ENCODE measurements around the gene CXCL16. TPM values are rescaled to one million over a fixed set of nuclear protein-coding genes. Genes with fewer than 3 reads are reported as not detected.
"Not testable (repeated sequence)": the region's sequence is repeated elsewhere in the genome, so short reads cannot be mapped to it uniquely, and the experiment has no call there.

The CXCL16 gene
- total RNA-seq, 1 experiment from 2014 or later, result 16.2 TPM

- DNase-seq (ENCODE audit: extremely low read depth, low read depth), result no peak
Measured at GRCh38 chr17:4722678-4723240, 17.0 kb downstream of the CXCL16 start.

- DNase-seq (ENCODE audit: extremely low read depth, low read depth), result peak; percentile 55
Measured at GRCh38 chr17:4721203-4722135, 18.3 kb downstream of the CXCL16 start.

DNA sequence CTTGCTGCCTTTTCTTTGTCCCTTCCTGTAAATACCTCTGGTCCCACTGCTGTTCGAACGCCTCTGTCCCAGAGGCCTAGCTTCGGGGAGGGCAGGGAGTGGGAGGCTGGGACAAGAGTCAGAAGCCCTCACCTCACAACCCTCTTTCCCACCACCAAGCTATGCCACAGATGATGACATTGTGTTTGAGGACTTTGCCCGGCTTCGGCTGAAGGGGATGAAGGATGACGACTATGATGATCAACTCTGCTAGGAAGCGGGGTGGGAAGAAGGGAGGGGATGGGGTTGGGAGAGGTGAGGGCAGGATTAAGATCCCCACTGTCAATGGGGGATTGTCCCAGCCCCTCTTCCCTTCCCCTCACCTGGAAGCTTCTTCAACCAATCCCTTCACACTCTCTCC, 18.9 kb downstream of the CXCL16 start:
- DNase-seq (ENCODE audit: extremely low read depth, low read depth), result no peak

- DNase-seq (ENCODE audit: extremely low read depth, low read depth), result no peak
Measured at GRCh38 chr17:4719684-4720221, 20.0 kb downstream of the CXCL16 start.

GRCh38 chr17:4719146-4719545, 20.6 kb downstream of the CXCL16 start:
- DNase-seq (ENCODE audit: extremely low read depth, low read depth), result no peak

- no peak for DNase-seq (ENCODE audit: extremely low read depth, low read depth)
Measured at GRCh38 chr17:4718276-4718675, 21.5 kb downstream of the CXCL16 start.

- DNase-seq (ENCODE audit: extremely low read depth, low read depth), result no peak
Measured at GRCh38 chr17:4717791-4718190, 21.9 kb downstream of the CXCL16 start.

DNA sequence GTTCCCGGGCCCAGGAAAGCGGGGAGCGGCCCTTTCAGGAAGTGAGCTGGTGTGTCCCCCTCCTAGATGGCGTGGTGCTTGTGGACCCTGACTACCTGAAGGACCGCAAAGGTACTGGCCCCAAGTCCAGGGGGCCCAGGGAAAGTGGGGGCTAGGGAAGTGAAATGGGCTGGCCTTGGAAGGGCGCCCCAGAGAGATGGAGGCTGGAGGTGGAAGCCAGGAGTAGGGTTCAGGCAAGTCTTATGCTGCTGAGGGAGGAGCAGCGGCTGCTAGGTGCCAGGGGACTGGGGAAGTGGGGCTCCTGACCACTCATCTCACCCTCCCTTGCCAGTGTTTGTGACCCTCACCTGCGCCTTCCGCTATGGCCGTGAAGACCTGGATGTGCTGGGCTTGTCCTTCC, 23.6 kb downstream of the CXCL16 start:
- no peak for DNase-seq (ENCODE audit: extremely low read depth, low read depth)

GRCh38 chr17:4715063-4715744, 24.5 kb downstream of the CXCL16 start:
- no peak for DNase-seq (ENCODE audit: extremely low read depth, low read depth)

DNA sequence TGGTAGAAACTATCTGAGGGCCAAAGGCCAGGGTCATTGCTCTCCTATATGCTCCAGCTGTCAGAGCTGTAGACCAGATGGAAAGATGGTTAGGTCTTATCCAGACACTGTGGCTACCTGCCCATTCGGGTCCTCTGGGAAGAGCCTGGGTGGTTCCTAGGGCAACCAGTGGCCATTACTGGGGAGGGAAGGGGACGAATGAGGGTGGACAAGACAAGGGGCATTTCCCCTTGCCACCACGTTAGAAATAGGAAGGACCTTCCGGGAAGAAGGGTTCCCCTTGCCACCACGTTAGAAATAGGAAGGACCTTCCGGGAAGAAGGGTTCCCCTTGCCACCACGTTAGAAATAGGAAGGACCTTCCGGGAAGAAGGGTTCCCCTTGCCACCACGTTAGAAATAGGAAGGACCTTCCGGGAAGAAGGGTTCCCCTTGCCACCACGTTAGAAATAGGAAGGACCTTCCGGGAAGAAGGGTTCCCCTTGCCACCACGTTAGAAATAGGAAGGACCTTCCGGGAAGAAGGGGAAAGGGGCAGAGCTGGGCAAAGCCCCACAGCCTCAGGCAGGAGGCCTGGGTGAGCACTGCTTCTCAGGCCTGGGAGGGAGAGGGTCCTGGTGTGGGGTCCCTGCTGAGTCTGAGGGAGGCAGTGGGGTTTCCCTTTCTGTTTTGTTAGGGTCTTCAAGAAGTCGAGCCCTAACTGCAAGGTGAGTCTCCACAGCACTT, 25.2 kb downstream of the CXCL16 start:
- DNase-seq (ENCODE audit: extremely low read depth, low read depth), result not testable (repeated sequence)

DNA sequence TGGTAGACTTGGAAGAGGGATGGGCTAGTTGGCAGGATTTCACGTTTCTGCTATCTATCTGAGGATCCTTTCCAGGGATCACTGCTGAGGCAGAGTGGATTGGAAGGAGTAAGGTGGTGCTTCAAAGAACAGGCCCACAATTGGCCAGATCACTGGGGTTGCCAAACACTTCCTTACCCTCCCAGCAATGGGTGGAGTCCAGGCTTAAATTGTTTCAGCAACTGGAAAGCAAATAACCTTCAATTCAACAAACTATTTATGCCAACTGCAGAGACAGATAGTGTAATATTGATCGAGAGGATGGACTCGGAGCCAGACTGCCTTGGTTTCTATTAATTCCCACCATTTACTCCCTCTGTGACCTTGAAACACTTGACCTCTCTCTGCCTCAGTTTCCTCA, 27.2 kb downstream of the CXCL16 start:
- no peak for DNase-seq (ENCODE audit: extremely low read depth, low read depth)

GRCh38 chr17:4711661-4712181, 28.0 kb downstream of the CXCL16 start:
- no peak for DNase-seq (ENCODE audit: extremely low read depth, low read depth)

DNA sequence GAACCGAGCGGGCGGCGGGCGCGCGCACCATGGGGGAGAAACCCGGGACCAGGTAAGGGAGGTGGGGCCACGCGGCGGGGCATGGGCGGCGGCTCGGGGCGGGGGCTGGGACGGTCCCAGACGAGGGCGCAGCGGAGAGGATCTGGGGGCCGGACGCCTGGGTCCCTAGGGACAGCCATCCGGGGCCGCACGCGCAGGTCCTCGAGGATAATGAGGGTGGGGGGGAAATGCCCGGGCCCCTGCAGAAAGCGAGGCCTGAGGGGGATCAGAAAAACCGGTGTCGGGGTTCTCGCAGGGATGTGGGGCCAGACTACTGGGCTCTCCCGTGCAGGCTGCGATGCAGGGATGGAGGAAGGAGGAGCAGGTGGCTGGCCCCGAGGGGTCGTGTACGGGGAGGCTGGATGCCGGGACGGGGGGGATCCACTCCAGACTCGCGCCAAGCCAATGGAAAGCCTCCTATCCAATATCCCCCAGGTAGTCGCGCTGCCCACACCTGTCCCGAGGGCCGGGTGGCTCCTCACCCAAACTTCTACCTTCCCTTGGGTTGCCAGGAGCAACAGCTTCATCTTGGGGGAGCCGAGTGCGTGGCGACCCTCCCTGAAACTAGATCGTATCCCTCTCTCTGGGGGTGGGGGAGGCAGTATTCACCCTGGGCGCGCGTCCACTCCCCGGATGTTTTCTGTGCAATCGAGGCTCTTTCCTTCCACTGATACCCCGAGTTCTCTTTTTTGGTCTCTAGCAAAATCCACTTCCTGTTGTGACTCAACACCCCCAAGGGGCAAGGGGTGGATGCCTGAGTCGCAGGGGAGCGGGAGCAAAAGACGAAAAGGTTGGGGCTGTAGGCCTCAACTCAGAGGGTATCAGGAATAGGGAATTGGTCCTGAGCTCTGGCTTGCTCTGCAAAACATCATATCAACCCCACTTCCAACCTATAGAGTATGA, 28.8 kb downstream of the CXCL16 start:
- no peak for DNase-seq (ENCODE audit: extremely low read depth, low read depth)

- DNase-seq (ENCODE audit: extremely low read depth, low read depth), result peak; percentile 96
Measured at GRCh38 chr17:4709794-4710692, 29.7 kb downstream of the CXCL16 start, which contains the start of gene ARRB2. Gene ARRB2, plus strand, starts transcription at chr17:4710632. Its CDS starts 90 bp downstream, at chr17:4710722.

- no peak for DNase-seq (ENCODE audit: extremely low read depth, low read depth)
Measured at GRCh38 chr17:4708436-4708835, 31.3 kb downstream of the CXCL16 start.

- no peak for DNase-seq (ENCODE audit: extremely low read depth, low read depth)
Measured at GRCh38 chr17:4706121-4706520, 33.6 kb downstream of the CXCL16 start.

DNA sequence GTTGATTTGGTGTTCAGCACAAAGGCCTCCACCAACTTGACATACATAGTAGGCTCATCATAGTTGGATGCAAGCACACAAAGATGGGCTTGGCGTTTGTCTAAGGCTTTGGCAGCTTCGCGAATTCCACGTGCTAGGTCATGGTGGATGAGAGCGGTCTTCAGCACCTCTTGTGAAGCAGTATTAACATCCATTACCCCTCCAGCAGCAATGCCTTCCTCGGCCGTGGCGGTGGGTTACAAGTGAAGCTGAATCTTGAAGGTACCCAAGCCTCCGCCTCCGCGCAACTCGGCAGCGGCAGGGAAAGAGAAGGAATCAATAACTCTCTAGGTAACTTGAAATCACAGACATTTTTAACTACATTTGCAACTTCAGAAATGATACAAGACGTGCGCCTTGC, 34.7 kb downstream of the CXCL16 start:
- no peak for DNase-seq (ENCODE audit: extremely low read depth, low read depth)

- not testable (repeated sequence) for DNase-seq (ENCODE audit: extremely low read depth, low read depth)
Measured at GRCh38 chr17:4704574-4704907, 35.2 kb downstream of the CXCL16 start.
